MM.1S (cell line): ENCODE measurements around the gene FGF4.

Source experiments
- DNase-seq: peaks from one replicate; pipeline ENCODE4 v3.0.0-alpha.2; 2015
- H2AFZ ChIP-seq: fragments of 300-600 bp; sonication (generic); 2 replicates; pipeline ENCODE4 v1.6.0; 2016; ENCODE audit warnings: antibody characterized with exemption, low read length
- H3F3A ChIP-seq: fragments of 300-600 bp; sonication (generic); 2 replicates; pipeline ENCODE4 v1.6.1; 2016; ENCODE audit warnings: mild to moderate bottlenecking, antibody characterized with exemption, low read length, moderate library complexity, mixed read lengths; ENCODE audit not compliant: insufficient read depth
- H3K27ac ChIP-seq: fragments of 300-600 bp; sonication (generic); 2 replicates; pipeline ENCODE4 v1.5.1; 2016; ENCODE audit warnings: mild to moderate bottlenecking, low read length
- H3K27me3 ChIP-seq: fragments of 300-600 bp; sonication (generic); replicated peaks from 2 replicates; pipeline ENCODE4 v1.6.0; 2016; ENCODE audit warnings: low read length; ENCODE audit not compliant: insufficient read depth
- H3K36me3 ChIP-seq: fragments of 300-600 bp; sonication (generic); replicated peaks from 2 replicates; pipeline ENCODE4 v1.6.1; 2016; ENCODE audit warnings: mild to moderate bottlenecking, low read length, mixed read lengths; ENCODE audit not compliant: insufficient read depth
- H3K4me1 ChIP-seq: fragments of 300-600 bp; sonication (generic); 2 replicates; pipeline ENCODE4 v1.6.1; 2016; ENCODE audit warnings: low read length, mixed read lengths
- H3K4me2 ChIP-seq: fragments of 300-600 bp; sonication (generic); 2 replicates; pipeline ENCODE4 v1.6.0; 2016; ENCODE audit warnings: low read depth, low read length
- H3K4me3 ChIP-seq: fragments of 300-600 bp; sonication (generic); 2 replicates; pipeline ENCODE4 v1.5.1; 2016; ENCODE audit warnings: low read length, mixed read lengths
- H3K79me2 ChIP-seq: fragments of 300-600 bp; sonication (generic); 2 replicates; pipeline ENCODE4 v1.6.1; 2016; ENCODE audit warnings: mixed run types, low read length, mixed read lengths
- H3K9ac ChIP-seq: fragments of 300-600 bp; sonication (generic); 2 replicates; pipeline ENCODE4 v1.6.1; 2016; ENCODE audit warnings: low read length, mixed read lengths
- H3K9me2 ChIP-seq: fragments of 300-600 bp; sonication (generic); replicated peaks from 2 replicates; pipeline ENCODE4 v1.6.1; 2016; ENCODE audit warnings: mild to moderate bottlenecking, low read length, mixed read lengths; ENCODE audit not compliant: insufficient read depth
- H3K9me3 ChIP-seq: fragments of 300-600 bp; sonication (generic); replicated peaks from 2 replicates; pipeline ENCODE4 v1.6.1; 2016; ENCODE audit warnings: mild to moderate bottlenecking, low read length, mixed read lengths; ENCODE audit not compliant: insufficient read depth
- H4K20me1 ChIP-seq: fragments of 300-600 bp; sonication (generic); 2 replicates; pipeline ENCODE4 v1.6.1; 2016; ENCODE audit warnings: mild to moderate bottlenecking, low read length, moderate library complexity, mixed read lengths; ENCODE audit not compliant: insufficient read depth
- EZH2 ChIP-seq: fragments of 300-600 bp; sonication (generic); optimal IDR thresholded peaks from 2 replicates; pipeline ENCODE3; 2017; ENCODE audit warnings: low read depth, mild to moderate bottlenecking, antibody characterized with exemption, low read length, mixed read lengths
- EZH2phosphoT487 ChIP-seq: fragments of 300-600 bp; sonication (generic); IDR thresholded peaks from 2 replicates; pipeline ENCODE4 v1.6.1; 2018; ENCODE audit warnings: antibody characterized with exemption, low read length
- TF ChIP-seq, protein P1 (sequence below): fragments of 300-600 bp; sonication (generic); IDR thresholded peaks from 2 replicates; pipeline ENCODE4 v1.5.1; 2016; ENCODE audit warnings: antibody characterized with exemption, low read length, mixed read lengths

Gene FGF4

GRCh38 chr11:69744435-69744834 lies 30.7 kb downstream of the FGF4 start:
- H3K9me2 ChIP-seq, result no peaks in the 10 kb centered on the region
- H3K27me3 ChIP-seq, result peaks cover 88% of the 10 kb centered on the region
- no peak overlapping the region for H3K4me3 ChIP-seq
- H3K4me2 ChIP-seq, result no peak overlapping the region
- H3F3A ChIP-seq, result no peaks in the 10 kb centered on the region
- H3K27ac ChIP-seq, result no peak overlapping the region
- H3K36me3 ChIP-seq, result no peaks in the 10 kb centered on the region
- H3K9ac ChIP-seq, result no peak overlapping the region
- no peak overlapping the region for H2AFZ ChIP-seq
- no peaks in the 10 kb centered on the region for H3K4me1 ChIP-seq
- H3K79me2 ChIP-seq, result no peaks in the 10 kb centered on the region
- H3K9me3 ChIP-seq, result no peaks in the 10 kb centered on the region
- H4K20me1 ChIP-seq, result no peaks in the 10 kb centered on the region
- TF ChIP-seq EZH2phosphoT487, result no peak
- no peak for TF ChIP-seq EZH2
- TF ChIP-seq, protein P1, sequence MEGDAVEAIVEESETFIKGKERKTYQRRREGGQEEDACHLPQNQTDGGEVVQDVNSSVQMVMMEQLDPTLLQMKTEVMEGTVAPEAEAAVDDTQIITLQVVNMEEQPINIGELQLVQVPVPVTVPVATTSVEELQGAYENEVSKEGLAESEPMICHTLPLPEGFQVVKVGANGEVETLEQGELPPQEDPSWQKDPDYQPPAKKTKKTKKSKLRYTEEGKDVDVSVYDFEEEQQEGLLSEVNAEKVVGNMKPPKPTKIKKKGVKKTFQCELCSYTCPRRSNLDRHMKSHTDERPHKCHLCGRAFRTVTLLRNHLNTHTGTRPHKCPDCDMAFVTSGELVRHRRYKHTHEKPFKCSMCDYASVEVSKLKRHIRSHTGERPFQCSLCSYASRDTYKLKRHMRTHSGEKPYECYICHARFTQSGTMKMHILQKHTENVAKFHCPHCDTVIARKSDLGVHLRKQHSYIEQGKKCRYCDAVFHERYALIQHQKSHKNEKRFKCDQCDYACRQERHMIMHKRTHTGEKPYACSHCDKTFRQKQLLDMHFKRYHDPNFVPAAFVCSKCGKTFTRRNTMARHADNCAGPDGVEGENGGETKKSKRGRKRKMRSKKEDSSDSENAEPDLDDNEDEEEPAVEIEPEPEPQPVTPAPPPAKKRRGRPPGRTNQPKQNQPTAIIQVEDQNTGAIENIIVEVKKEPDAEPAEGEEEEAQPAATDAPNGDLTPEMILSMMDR, result no peak
- no peak for DNase-seq

DNA sequence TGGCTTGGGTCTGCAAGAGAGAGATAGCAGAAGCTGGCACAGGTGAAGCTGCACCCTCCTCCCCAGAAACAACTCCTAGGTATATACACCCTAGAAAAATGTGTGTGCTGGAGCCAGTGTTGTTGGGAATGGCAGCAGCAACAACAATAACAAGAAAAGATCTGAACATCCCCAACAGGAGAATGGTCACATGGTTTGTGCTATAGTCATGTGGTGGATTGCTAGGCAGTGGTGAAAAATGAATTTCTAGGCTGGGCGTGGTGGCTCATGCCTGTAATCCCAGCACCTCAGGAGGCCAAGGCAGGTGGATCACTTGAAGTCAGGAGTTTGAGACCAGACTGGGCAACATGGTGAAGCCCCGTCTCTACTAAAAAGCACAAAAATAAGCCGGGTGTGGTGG lies 40.3 kb downstream of the FGF4 start:
- Histone ChIP-seq H3K27me3 (peaks cover 91% of the 10 kb centered on the region), H3K27ac (no peak overlapping the region), H3K4me1 (no peaks in the 10 kb centered on the region), H3K4me3 (no peak overlapping the region), H3F3A (no peaks in the 10 kb centered on the region), H3K4me2 (no peak overlapping the region), H3K36me3 (no peaks in the 10 kb centered on the region), H3K9me2 (no peaks in the 10 kb centered on the region), H3K9me3 (no peaks in the 10 kb centered on the region), H3K9ac (no peak overlapping the region), H3K79me2 (no peaks in the 10 kb centered on the region), H4K20me1 (no peaks in the 10 kb centered on the region), H2AFZ (no peak overlapping the region)
- no peak for DNase-seq
- TF ChIP-seq EZH2, result no peak
- TF ChIP-seq EZH2phosphoT487, result no peak
- TF ChIP-seq, protein P1, result no peak

GRCh38 chr11:69734367-69734766 lies 40.8 kb downstream of the FGF4 start:
- H4K20me1 ChIP-seq, result no peaks in the 10 kb centered on the region
- H3K36me3 ChIP-seq, result no peaks in the 10 kb centered on the region
- H3K9me3 ChIP-seq, result no peaks in the 10 kb centered on the region
- no peak overlapping the region for H3K4me3 ChIP-seq
- H3K9me2 ChIP-seq, result no peaks in the 10 kb centered on the region
- no peaks in the 10 kb centered on the region for H3K4me1 ChIP-seq
- no peak for DNase-seq
- H3K9ac ChIP-seq, result no peak overlapping the region
- H2AFZ ChIP-seq, result no peak overlapping the region
- H3F3A ChIP-seq, result no peaks in the 10 kb centered on the region
- TF ChIP-seq, protein P1, result no peak
- peaks cover 92% of the 10 kb centered on the region for H3K27me3 ChIP-seq
- H3K27ac ChIP-seq, result no peak overlapping the region
- no peaks in the 10 kb centered on the region for H3K79me2 ChIP-seq
- no peak overlapping the region for H3K4me2 ChIP-seq
